SHP77 treated with DMSO at 0.1 percent for 48 hours (cell line): Measurements from ENCODE around the gene PDE6G.

ENCODE experiments used
- DNase-seq: peaks from one replicate; lab custom pipeline; 2025; lab: John Stamatoyannopoulos, UW

The PDE6G gene

GRCh38 chr17:81662002-81662401, 5.7 kb upstream of the PDE6G start:
- DNase-seq = no peak

DNA sequence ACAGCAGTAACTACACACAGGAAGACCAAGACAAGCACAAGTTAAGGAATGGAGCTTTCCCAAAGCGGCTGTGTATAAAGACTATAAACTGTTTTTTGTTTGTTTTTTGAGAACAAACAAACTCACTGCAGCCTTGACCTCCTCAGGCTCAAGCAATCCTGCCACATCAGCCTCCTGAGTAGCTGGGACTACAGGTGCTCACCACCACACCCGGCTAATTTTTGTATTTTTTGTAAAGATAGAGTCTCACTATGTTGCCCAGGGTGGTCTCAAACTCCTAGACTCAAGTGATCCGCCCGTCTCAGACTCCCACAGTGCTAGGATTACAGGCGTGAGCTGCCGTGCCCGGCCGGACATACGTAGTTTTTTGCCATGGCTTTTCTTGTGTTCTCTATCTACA, 4.1 kb upstream of the PDE6G start:
- no peak for DNase-seq

- no peak for DNase-seq
Observed at GRCh38 chr17:81659038-81659437, 2.7 kb upstream of the PDE6G start.

GRCh38 chr17:81656835-81657234, 493 bp upstream of the PDE6G start:
- no peak for DNase-seq

DNA sequence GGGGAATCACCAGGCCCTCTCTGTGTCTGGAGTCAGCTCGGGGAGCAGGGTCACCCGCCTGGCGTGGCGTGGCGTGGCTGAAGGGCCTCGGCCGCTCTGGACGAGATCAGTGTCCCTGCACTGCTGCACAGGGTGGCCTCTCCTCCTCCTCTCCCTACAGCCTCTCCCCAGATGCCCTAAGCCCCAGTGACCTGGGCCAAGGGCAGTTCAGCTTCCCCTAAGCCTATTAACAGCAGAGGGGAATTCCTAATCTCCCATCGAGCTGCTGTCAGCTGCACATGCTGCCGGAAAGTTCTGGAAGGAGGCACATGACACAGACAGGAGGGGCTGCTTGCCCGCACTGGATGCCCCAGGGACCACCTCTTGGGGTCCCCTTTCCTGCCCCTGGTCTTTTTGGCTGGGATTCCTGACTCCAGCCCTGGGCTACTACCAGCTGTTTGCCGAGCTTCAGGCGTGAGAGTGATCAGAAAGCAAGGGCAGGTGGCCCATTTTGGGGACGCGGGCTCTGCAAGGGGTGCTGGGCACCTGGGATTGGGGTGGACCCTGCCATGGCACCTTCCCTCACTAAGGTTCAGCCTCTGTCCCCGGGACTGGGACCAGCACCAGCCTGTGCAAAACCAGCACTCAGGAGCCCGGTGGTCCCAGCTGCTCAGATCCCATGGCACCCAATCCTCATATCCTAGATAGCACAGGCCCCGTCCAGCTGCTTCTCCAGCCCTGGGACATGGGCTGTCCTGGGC, 794 bp downstream of the PDE6G start:
- no peak for DNase-seq

DNA sequence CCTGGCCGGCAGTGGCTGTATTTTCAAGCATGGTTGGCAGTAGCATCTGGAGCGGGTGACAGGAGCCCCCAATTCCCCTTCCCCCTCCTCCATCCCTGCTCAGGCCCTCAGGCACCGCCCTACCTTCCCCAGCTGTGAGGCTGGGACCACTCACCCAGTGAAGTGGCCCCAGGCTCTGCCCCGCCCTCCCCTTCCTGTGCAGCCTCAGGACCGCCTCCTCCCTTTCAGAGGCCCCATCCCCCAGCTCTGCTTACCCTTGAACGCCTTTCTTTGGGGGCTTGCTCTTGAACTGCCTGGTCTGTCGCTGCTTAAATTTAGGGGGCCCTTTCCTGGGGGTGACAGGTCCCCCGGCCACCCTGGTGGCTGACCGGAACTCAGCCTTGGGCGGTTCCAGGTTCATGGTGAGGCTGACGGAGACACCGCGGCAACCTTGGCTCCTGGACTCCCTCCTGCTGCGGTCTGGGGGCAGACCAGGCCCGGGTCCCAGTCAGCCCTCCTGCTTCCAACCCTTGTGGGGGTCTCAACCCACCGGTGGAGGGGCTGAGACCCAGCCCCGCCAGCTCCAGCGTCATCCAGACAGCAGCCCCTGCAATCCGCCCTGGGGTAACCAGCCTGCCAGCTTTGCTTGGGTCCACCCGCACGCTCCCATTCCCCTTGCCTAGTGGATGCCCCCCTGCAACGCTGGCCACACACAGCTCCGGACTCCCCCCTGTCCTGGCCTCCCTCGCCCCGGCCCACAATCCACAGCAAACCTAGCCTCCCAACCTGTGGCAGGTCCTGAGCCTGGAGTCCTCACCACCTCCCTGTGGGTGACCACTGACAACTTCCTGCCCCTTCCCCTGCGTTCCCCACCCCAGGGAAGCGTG, 3.2 kb downstream of the PDE6G start:
- no peak for DNase-seq

GRCh38 chr17:81651692-81652091, 4.7 kb downstream of the PDE6G start:
- peak; percentile 22 for DNase-seq

DNA sequence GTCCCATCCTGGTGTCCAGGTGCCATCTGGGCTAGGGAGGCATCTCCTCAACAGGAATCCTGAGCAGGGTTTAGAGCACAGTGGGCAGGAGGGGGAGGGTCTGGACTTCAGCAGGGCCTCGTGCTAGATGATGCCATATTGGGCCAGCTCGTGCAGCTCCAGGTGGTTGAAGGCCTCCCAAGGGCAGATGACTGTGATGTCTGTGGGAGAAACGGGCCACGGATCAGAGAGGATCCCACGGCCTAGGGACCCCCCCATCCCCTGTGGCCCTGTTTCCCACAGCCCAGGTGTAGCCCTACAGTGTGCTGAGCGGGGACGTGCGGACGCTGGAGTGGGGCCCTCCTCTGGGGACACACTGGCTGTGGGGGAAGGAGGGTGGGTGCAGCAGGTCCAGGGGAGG, 5.4 kb downstream of the PDE6G start:
- no peak for DNase-seq

GRCh38 chr17:81648707-81649085, 7.6 kb downstream of the PDE6G start:
- no peak for DNase-seq

- no peak for DNase-seq
Observed at GRCh38 chr17:81648013-81648706, 8.2 kb downstream of the PDE6G start.

GRCh38 chr17:81647640-81648012, 8.7 kb downstream of the PDE6G start:
- DNase-seq = no peak

DNA sequence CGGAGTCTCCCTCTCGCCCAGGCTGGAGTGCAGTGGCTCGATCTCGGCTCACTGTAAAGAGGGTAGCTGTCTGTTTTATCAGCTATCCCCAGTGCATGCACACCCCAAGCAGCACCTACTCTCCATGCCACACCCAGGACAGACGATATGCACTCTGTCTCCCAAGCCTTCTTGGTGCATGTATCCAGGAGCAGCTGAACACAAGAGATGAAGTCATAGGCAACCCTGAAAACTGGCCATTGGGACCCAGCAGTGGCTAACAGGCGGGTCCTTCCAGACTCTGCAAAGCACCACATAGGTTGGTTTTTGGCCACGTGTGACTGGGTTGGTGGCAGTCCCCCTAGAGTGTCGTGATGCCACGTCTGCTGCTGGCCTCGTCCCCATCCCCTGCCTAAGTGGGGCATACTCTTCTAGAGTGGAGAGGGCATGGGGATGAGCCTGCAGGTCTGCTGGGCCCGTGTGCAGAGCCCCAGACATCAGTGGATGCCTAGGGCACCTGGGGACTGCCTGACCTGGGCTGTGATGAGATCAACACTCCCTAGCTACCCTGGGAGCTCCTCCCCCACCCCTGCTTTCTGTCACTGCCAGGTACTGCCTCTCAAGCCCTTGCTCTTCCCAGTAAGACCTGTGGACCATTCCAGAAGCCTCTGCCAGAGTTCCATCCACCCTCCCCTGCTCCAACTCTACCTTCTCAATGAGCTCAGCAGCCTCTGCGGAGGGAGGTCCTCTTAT, 9.3 kb downstream of the PDE6G start:
- no peak for DNase-seq

DNA sequence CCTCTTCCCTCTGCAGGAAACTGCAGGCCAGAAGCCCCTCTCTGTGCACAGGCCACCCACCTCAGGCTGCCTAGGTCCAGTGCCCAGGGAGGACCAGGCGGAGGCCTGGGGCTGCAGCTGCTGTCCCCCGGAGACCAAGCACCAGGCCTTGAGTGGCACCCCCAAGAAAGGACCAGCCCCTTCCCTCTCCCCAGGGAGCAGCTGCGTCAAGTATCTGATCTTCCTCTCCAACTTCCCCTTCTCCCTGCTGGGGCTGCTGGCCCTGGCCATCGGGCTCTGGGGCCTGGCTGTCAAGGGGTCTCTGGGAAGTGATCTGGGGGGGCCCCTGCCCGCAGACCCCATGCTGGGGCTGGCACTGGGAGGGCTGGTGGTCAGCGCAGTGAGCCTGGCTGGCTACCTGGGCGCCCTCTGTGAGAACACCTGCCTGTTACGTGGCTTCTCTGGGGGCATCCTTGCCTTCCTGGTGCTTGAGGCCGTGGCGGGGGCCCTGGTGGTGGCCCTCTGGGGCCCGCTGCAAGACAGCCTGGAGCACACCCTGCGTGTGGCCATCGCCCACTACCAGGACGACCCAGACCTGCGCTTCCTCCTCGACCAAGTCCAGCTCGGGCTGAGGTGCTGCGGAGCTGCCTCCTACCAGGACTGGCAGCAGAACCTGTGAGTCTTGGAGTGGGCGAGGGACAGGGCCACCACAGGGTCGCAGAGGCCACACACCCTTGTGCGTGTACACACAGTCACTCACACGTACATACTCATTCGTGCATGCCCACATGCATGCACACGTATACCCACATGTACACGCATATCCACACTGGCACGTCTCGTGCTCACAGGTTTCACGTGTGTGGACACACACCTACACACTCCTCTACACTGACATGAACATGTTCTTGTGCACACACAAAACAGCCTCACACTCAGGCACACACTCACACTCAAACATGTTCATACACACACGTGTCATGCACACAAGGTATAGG, 11.1 kb downstream of the PDE6G start:
- DNase-seq = no peak

DNA sequence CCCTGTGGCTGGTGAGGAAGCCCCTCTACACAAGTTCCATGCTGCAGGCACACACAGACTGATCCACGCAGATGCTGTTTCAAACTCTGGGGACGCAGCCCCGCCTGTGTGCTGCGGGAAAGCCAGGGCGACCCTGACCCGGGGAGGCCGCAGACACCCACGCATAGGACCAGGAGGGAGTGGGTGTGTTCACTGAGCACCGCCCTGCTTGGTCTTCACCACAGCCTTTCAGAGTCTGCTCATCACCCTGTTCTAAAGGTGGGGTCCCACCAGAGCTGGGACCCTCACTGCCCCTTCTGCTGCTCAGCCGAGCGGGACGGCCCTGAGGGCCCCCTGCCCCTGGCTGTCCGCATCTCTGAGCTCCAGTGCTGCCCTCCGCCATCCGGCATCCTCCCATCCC, 11.8 kb downstream of the PDE6G start:
- DNase-seq = no peak

GRCh38 chr17:81641825-81642489, 14.4 kb downstream of the PDE6G start:
- DNase-seq = no peak

DNA sequence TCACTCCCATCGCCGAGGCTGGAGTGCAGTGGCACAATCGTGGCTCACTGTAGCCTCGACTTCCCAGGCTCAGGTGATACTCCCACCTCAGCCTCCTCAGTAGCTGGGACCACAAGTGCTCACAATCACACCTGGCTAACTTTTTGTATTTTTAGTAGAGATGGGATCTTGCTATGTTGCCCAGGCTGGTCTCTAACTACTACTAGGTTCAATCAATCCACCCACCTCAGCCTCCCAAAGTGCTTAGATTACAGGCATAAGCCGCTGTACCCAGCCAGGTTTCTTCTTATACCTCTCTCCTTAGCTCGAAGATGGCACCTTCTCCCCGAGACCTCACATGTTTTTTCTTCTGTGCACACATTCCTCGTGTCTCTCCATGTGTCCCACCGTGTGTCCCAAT, 16.3 kb downstream of the PDE6G start:
- DNase-seq = no peak

- DNase-seq = no peak
Observed at GRCh38 chr17:81638683-81639082, 17.7 kb downstream of the PDE6G start.

GRCh38 chr17:81636505-81637288, 19.6 kb downstream of the PDE6G start, which contains the start of the genes NPLOC4 and TSPAN10:
TSS of gene NPLOC4 (minus strand) at chr17:81637112. CDS start at chr17:81636930, 182 bp downstream.
TSS of gene TSPAN10 (plus strand) at chr17:81637196. CDS start at chr17:81642413, 5,217 bp downstream.
- DNase-seq = peak; percentile 63

DNA sequence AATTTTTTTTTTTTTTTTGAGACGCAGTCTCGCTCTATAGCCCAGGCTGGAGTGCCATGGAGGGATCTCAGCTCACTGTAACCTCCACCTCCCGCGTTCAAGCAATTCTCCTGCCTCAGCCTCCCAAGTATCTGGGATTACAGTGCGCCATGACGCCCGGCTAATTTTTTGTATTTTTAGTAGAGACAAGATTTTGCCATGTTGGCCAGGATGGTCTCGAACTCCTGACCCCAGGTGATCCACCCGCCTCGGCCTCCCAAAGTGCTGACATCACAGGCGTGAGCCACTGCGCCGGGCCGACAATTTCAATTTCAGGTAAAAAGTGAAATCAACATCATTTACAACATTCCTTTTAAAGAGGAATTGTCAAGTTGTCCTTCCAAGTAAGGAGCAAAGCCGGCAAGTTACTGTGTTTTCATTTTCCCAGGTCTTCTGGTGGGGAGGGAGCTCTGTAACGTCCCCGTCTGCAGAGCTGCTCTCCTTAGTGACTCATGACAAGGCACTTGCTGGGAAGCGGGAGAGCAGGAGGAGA, 20.3 kb downstream of the PDE6G start:
- DNase-seq = no peak
